ENCODE data around the gene OSGEP.
"Not testable (repeated sequence)": the region's sequence is repeated elsewhere in the genome, so short reads cannot be mapped to it uniquely, and the experiment has no call there.

GRCh38 chr14:20452831-20453230, 1.8 kb downstream of the OSGEP start:
- not testable (repeated sequence) for TF ChIP-seq CTCF (conservative IDR thresholded peaks at IDR 0.05; ENCODE audit: low read depth in 2 of 2); EZH2 (IDR thresholded peaks at IDR 0.05; ENCODE audit: low read depth, unreplicated experiment); NANOG (IDR thresholded peaks at IDR 0.05; ENCODE audit: borderline replicate concordance); POLR2AphosphoS5 (IDR thresholded peaks at IDR 0.05; ENCODE audit: low read depth); CREB1 (CRISPR knock-in tag; IDR thresholded peaks at IDR 0.05; ENCODE audit: low read depth)

All from GM23338 (cell line).